Hepatocyte (in vitro differentiated cells): ENCODE measurements around the gene PVR. TPM values are rescaled to one million over a fixed set of nuclear protein-coding genes. Genes with fewer than 3 reads are reported as not detected.

Experiments
- DNase-seq: peaks from one replicate; pipeline ENCODE4 v3.0.0-alpha.2; 2016; ENCODE audit warnings: low spot score
- H2AFZ ChIP-seq: fragments of 200-600 bp; sonication (generic); 2 replicates; pipeline ENCODE4 v1.6.0; 2016; ENCODE audit warnings: antibody characterized with exemption, mild to moderate bottlenecking
- H3K27ac ChIP-seq: fragments of 200-600 bp; sonication (generic); 2 replicates; pipeline ENCODE4 v1.5.1; 2016; ENCODE audit warnings: mild to moderate bottlenecking
- H3K27me3 ChIP-seq: fragments of 200-600 bp; sonication (generic); 2 replicates; pipeline ENCODE4 v1.6.1; 2016
- H3K36me3 ChIP-seq: fragments of 200-600 bp; sonication (generic); replicated peaks from 2 replicates; pipeline ENCODE4 v1.5.1; 2016; ENCODE audit warnings: low read depth; ENCODE audit not compliant: insufficient read depth
- H3K4me1 ChIP-seq: fragments of 200-600 bp; sonication (generic); 2 replicates; pipeline ENCODE4 v1.5.1; 2016; ENCODE audit warnings: mild to moderate bottlenecking, moderate library complexity; ENCODE audit not compliant: insufficient read depth
- H3K4me2 ChIP-seq: fragments of 200-600 bp; sonication (generic); 2 replicates; pipeline ENCODE4 v1.6.0; 2016
- H3K4me3 ChIP-seq: fragments of 200-600 bp; sonication (generic); 2 replicates; pipeline ENCODE4 v1.5.1; 2016; ENCODE audit warnings: mild to moderate bottlenecking
- H3K79me2 ChIP-seq: fragments of 200-600 bp; sonication (generic); 2 replicates; pipeline ENCODE4 v1.6.0; 2017; ENCODE audit warnings: mild to moderate bottlenecking
- H3K9me2 ChIP-seq: fragments of 200-600 bp; sonication (generic); replicated peaks from 2 replicates; pipeline ENCODE4 v1.6.0; 2017; ENCODE audit warnings: mild to moderate bottlenecking; ENCODE audit not compliant: insufficient read depth
- H3K9me3 ChIP-seq: fragments of 200-600 bp; sonication (generic); 2 replicates; pipeline ENCODE4 v1.5.1; 2016; ENCODE audit warnings: low read depth, mild to moderate bottlenecking
- H4K20me1 ChIP-seq: fragments of 200-600 bp; sonication (generic); 2 replicates; pipeline ENCODE4 v1.6.0; 2016; ENCODE audit warnings: mild to moderate bottlenecking; ENCODE audit not compliant: insufficient read depth, poor library complexity, severe bottlenecking
- CTCF ChIP-seq: fragments of 200-600 bp; sonication (generic); IDR thresholded peaks from 2 replicates; pipeline ENCODE4 v1.5.1; 2016; ENCODE audit warnings: antibody characterized with exemption, mild to moderate bottlenecking; ENCODE audit not compliant: poor library complexity
- EZH2 ChIP-seq: fragments of 200-600 bp; sonication (generic); IDR thresholded peaks from 2 replicates; pipeline ENCODE4 v1.6.1; 2016; ENCODE audit warnings: antibody characterized with exemption, mild to moderate bottlenecking, borderline replicate concordance
- EZH2phosphoT487 ChIP-seq: fragments of 200-600 bp; sonication (generic); IDR thresholded peaks from one replicate; pipeline ENCODE4 v1.6.1; 2018; ENCODE audit warnings: antibody characterized with exemption, mild to moderate bottlenecking, low read depth, moderate library complexity; ENCODE audit not compliant: unreplicated experiment, severe bottlenecking
- WGBS: methylation state at CpG from one replicate; pipeline ENCODE4 v1.1.6; 2016; ENCODE audit warnings: low lambda C conversion rate; ENCODE audit errors: missing lambda C conversion rate; 5-methylcytosine and 5-hydroxymethylcytosine counted together
- polyA plus RNA-seq: library from polyadenylated mRNA; unstranded; fragments of >200 nt; fragmentation: Nextera tagmentation; extraction: Ambion mirVana; gene quantifications from 2 replicates; pipeline ENCODE4 v1.2.1, GENCODE V29; 2016
- total RNA-seq: library from RNA; depleted of rRNA; stranded (reverse); fragments of >200 nt; gene quantifications from 2 replicates; pipeline ENCODE4 v1.2.3, GENCODE V29; 2014

The PVR gene
- total and polyA plus RNA-seq, 2 experiments from 2014 or later: 85.6 to 123 TPM

- WGBS: 87% methylated on average over 4 of the region's 4 CpGs
- H3K4me2 ChIP-seq: no peak overlapping the region
Measured at GRCh38 chr19:44660081-44660480, 16.4 kb downstream of the PVR start.

GRCh38 chr19:44661205-44661604 lies 17.5 kb downstream of the PVR start:
- Histone ChIP-seq H3K4me3 (no peak overlapping the region), H3K79me2 (no peaks in the 10 kb centered on the region), H3K27ac (no peak overlapping the region), H2AFZ (no peak overlapping the region), H3K36me3 (no peaks in the 10 kb centered on the region), H3K9me2 (no peaks in the 10 kb centered on the region), H3K4me2 (no peak overlapping the region), H3K9me3 (no peaks in the 10 kb centered on the region), H3K4me1 (no peaks in the 10 kb centered on the region), H4K20me1 (no peaks in the 10 kb centered on the region), H3K27me3 (no peaks in the 10 kb centered on the region)
- TF ChIP-seq EZH2: no peak
- 95% methylated on average over 11 of the region's 11 CpGs for WGBS
- no peak for DNase-seq

More at GRCh38 chr19:44660081-44660480, 16.4 kb downstream of the PVR start:
- no peaks in the 10 kb centered on the region for H3K79me2 ChIP-seq
- TF ChIP-seq EZH2 (no peak), EZH2phosphoT487 (no peak), CTCF (no peak)
- no peak for DNase-seq
- no peak overlapping the region for H2AFZ ChIP-seq
- H3K9me2 ChIP-seq: no peaks in the 10 kb centered on the region
- no peaks in the 10 kb centered on the region for H3K36me3 ChIP-seq
- no peaks in the 10 kb centered on the region for H4K20me1 ChIP-seq
- H3K27me3 ChIP-seq: no peaks in the 10 kb centered on the region
- peak overlapping the region; percentile 4 for H3K27ac ChIP-seq
- H3K4me3 ChIP-seq: no peak overlapping the region
- no peaks in the 10 kb centered on the region for H3K9me3 ChIP-seq
- H3K4me1 ChIP-seq: no peaks in the 10 kb centered on the region

GRCh38 chr19:44661904-44662303 lies 18.2 kb downstream of the PVR start:
- 81% methylated on average over 7 of the region's 7 CpGs for WGBS
- Histone ChIP-seq H3K36me3 (no peaks in the 10 kb centered on the region), H3K27ac (no peak overlapping the region), H3K27me3 (no peaks in the 10 kb centered on the region), H4K20me1 (no peaks in the 10 kb centered on the region), H3K4me3 (no peak overlapping the region), H3K9me3 (no peaks in the 10 kb centered on the region), H3K9me2 (no peaks in the 10 kb centered on the region), H3K4me2 (no peak overlapping the region), H3K4me1 (no peaks in the 10 kb centered on the region), H2AFZ (no peak overlapping the region), H3K79me2 (no peaks in the 10 kb centered on the region)
- TF ChIP-seq EZH2 (no peak), CTCF (no peak), EZH2phosphoT487 (no peak)
- no peak for DNase-seq

- Histone ChIP-seq H4K20me1 (no peaks in the 10 kb centered on the region), H3K9me2 (no peaks in the 10 kb centered on the region), H3K27ac (no peak overlapping the region), H3K4me3 (no peak overlapping the region), H3K36me3 (no peaks in the 10 kb centered on the region), H2AFZ (no peak overlapping the region), H3K79me2 (no peaks in the 10 kb centered on the region), H3K4me1 (no peaks in the 10 kb centered on the region), H3K4me2 (no peak overlapping the region), H3K27me3 (no peaks in the 10 kb centered on the region), H3K9me3 (no peaks in the 10 kb centered on the region)
- TF ChIP-seq CTCF: no peak
- no peak for TF ChIP-seq EZH2
- no peak for TF ChIP-seq EZH2phosphoT487
- DNase-seq: no peak
- WGBS: 88% methylated on average over 7 of the region's 7 CpGs
Measured at GRCh38 chr19:44662691-44663385, 19.1 kb downstream of the PVR start.
